Adrenal gland (tissue), 12 donors: Measurements from ENCODE around the gene GJB3. TPM values are rescaled to one million over a fixed set of nuclear protein-coding genes. Genes with fewer than 3 reads are reported as not detected.

Experiments
- DNase-seq, 7 donors: peaks; one replicate each; pipeline ENCODE4 v3.0.0-alpha.2; 2019 to 2020
- H3K27ac ChIP-seq, 5 donors: fragments of 200-600 bp; sonication (generic) in 4 of 5; 1 replicate in 3 of 5; 2 replicates in 2 of 5; pipeline versions ENCODE4 v1.5.1 to v1.8.0; 2016 to 2020; ENCODE audit warnings: mild to moderate bottlenecking in 1 of 5
- H3K27me3 ChIP-seq: fragments of 200-600 bp; 2 replicates; pipeline ENCODE4 v1.8.0; 2021
- H3K36me3 ChIP-seq, 2 donors: fragments of 200-600 bp; replicated peaks in 1 of 2; 1 replicate in 1 of 2; 2 replicates in 1 of 2; pipeline versions ENCODE4 v1.5.1 to v1.8.0; 2018 to 2022
- H3K4me1 ChIP-seq, 2 donors: fragments of 200-600 bp; replicated peaks in 1 of 2; 1 replicate in 1 of 2; 2 replicates in 1 of 2; pipeline versions ENCODE4 v1.5.1 to v1.8.0; 2018 to 2021
- H3K4me3 ChIP-seq, 4 donors: fragments of 200-600 bp; sonication (generic) in 3 of 4; one replicate each; pipeline ENCODE4 v1.5.1; 2016 to 2018
- H3K9me3 ChIP-seq, 3 donors: fragments of 200-600 bp; sonication (generic) in 1 of 3; replicated peaks in 1 of 3; 1 replicate in 2 of 3; 2 replicates in 1 of 3; pipeline versions ENCODE4 v1.5.1 to v1.8.0; 2016 to 2021
- CTCF ChIP-seq, 6 experiments: fragments of 450-650 bp in 4 of 6; fragments of 200-600 bp in 2 of 6; sonication (generic) in 1 of 6; IDR thresholded peaks; 1 replicate in 5 of 6; 2 replicates in 1 of 6; pipeline versions ENCODE4 v1.5.1 to v1.8.0; 2016 to 2021; ENCODE audit warnings: antibody characterized with exemption in 6 of 6, mild to moderate bottlenecking in 2 of 6, moderate library complexity in 1 of 6
- POLR2A ChIP-seq, 2 donors: fragments of 450-650 bp; IDR thresholded peaks; one replicate each; pipeline ENCODE4 v1.6.1; 2017; ENCODE audit warnings: antibody characterized with exemption in 2 of 2, mild to moderate bottlenecking in 2 of 2, moderate library complexity in 1 of 2
- WGBS, 4 donors: extraction: QIAGEN DNeasy Blood & Tissue Kit in 2 of 4; methylation state at CpG; one replicate each; pipeline versions ENCODE4 v1.1.5 to v1.1.7; 2013 to 2017; 5-methylcytosine and 5-hydroxymethylcytosine counted together
- intact Hi-C, 2 donors: fragments of 100-400 bp; cut with DNase I; formaldehyde crosslinking; loops; one replicate each; pipeline versions ENCODE4 v1.14.1 to v1.15.0; 2022 to 2023
- polyA plus RNA-seq, 3 donors: library from polyadenylated mRNA; stranded (reverse); fragments of 200-250 nt in 2 of 3; fragments of 350-450 nt in 1 of 3; fragmentation: Illumina TruSeq in 1 of 3; extraction: RNeasy Lipid Tissue Mini Kit (QIAGEN cat#74804) in 1 of 3; gene quantifications; one replicate each; pipeline ENCODE4 v1.2.3, GENCODE V29; 2013 to 2014
- total RNA-seq, 9 donors: library from RNA; depleted of rRNA in 4 of 9; stranded (reverse); fragments of >200 nt in 4 of 9; fragments of 120-200 nt in 1 of 9; fragmentation: NEBNext Ultra II Directional in 1 of 9; extraction: Animal tissue kit (Norgen Biotek cat#: 25700) in 1 of 9; gene quantifications; one replicate each; pipeline versions ENCODE4 v1.1.0 to v1.2.4, GENCODE V29; 2013 to 2023
- donor health status: healthy with polysubstance abuse.
- donor health status: Bipolar disorder and iron deficiency.
- donor health status: DM: yes; HTN: yes; CAD: no.
- donor health status: DM: no; HTN: no; CAD: no.
- donor health status: DM: no; HTN: no; CAD: no.
- donor health status: DM: yes; HTN: yes; CAD: no.

The GJB3 gene
- total and polyA plus RNA-seq, 12 donors, result 0.11 to 0.32 (median 0.15) TPM; not detected in 6

GRCh38 chr1:34781844-34782391, 904 bp downstream of the GJB3 start:
- Histone ChIP-seq H3K4me1 (peaks cover 0 to 14% of the 10 kb centered on the region in 2 donors), H3K27ac (no peak overlapping the region), H3K4me3 (peak overlapping the region in 1 of 4 donors; percentile 49), H3K36me3 (no peaks in the 10 kb centered on the region), H3K27me3 (peaks cover 21% of the 10 kb centered on the region), H3K9me3 (no peaks in the 10 kb centered on the region)
- peak in 1 of 7 donors; percentile 39 for DNase-seq
- WGBS, 4 donors, result 20 to 58% (median 38%) methylated on average over 5 to 18 of the region's 18 CpGs
- TF ChIP-seq CTCF (IDR thresholded peaks at IDR 0.05) (no peak), POLR2A (IDR thresholded peaks at IDR 0.05) (no peak)
- intact Hi-C loops, result no loop called here

- no peak for DNase-seq
- intact Hi-C loops, result loop anchor here (5.0 kb wide), 2 partner anchors 68 to 83 kb away; no protein-coding TSS in a partner anchor
- WGBS, 4 donors, result 86 to 88% (median 88%) methylated on average over 24 to 28 of the region's 28 CpGs
- Histone ChIP-seq H3K4me3 (no peak overlapping the region), H3K36me3 (no peaks in the 10 kb centered on the region), H3K27ac (no peak overlapping the region), H3K27me3 (peaks cover 21% of the 10 kb centered on the region), H3K9me3 (no peaks in the 10 kb centered on the region), H3K4me1 (peaks cover 0 to 14% of the 10 kb centered on the region in 2 donors)
- no peak for TF ChIP-seq POLR2A (IDR thresholded peaks at IDR 0.05)
- no peak for TF ChIP-seq CTCF (IDR thresholded peaks at IDR 0.05)
These were observed 3.8 kb downstream of the GJB3 start for GRCh38 chr1:34784751-34785221.

- WGBS, 4 donors, result 81 to 84% (median 82%) methylated on average over 19 to 22 of the region's 22 CpGs
- intact Hi-C loops, result loop anchor here (5.0 kb wide), 2 partner anchors 67 to 82 kb away; no protein-coding TSS in a partner anchor
- Histone ChIP-seq H3K4me3 (no peak overlapping the region), H3K27ac (no peak overlapping the region), H3K27me3 (peaks cover 16% of the 10 kb centered on the region), H3K36me3 (no peaks in the 10 kb centered on the region), H3K4me1 (peaks cover 0 to 14% of the 10 kb centered on the region in 2 donors), H3K9me3 (no peaks in the 10 kb centered on the region)
- DNase-seq, result no peak
- TF ChIP-seq CTCF (IDR thresholded peaks at IDR 0.05) (no peak), POLR2A (IDR thresholded peaks at IDR 0.05) (no peak)
These were observed 4.3 kb downstream of the GJB3 start for GRCh38 chr1:34785231-34785874.

GRCh38 chr1:34785875-34786470, 5.0 kb downstream of the GJB3 start:
- Histone ChIP-seq H3K4me1 (peaks cover 0 to 12% of the 10 kb centered on the region in 2 donors), H3K27ac (no peak overlapping the region), H3K4me3 (no peak overlapping the region), H3K36me3 (no peaks in the 10 kb centered on the region), H3K27me3 (peaks cover 14% of the 10 kb centered on the region), H3K9me3 (no peaks in the 10 kb centered on the region)
- intact Hi-C loops, result loop anchor here (5.0 kb wide), 2 partner anchors 66 to 81 kb away; no protein-coding TSS in a partner anchor
- 58 to 63% (median 61%) methylated on average over 4 of the region's 4 CpGs for WGBS, 4 donors
- no peak for DNase-seq
- TF ChIP-seq POLR2A (IDR thresholded peaks at IDR 0.05) (no peak), CTCF (IDR thresholded peaks at IDR 0.05) (no peak)
